HG03196 (cell line): Measurements from ENCODE around the gene PARP3.

Source experiments
- ATAC-seq: cut with Tn5 transposase; IDR thresholded peaks from one replicate; pipeline ENCODE4 v1.9.1; 2021; ENCODE audit not compliant: unreplicated experiment

PARP3 gene

GRCh38 chr3:51966016-51966415, 23.9 kb downstream of the PARP3 start:
- no peak for ATAC-seq

- no peak for ATAC-seq
These were observed 24.3 kb downstream of the PARP3 start for GRCh38 chr3:51966486-51966885.

- ATAC-seq, result no peak
These were observed 24.8 kb downstream of the PARP3 start for GRCh38 chr3:51966922-51967383.

GRCh38 chr3:51967384-51968169, 25.4 kb downstream of the PARP3 start, which contains the start of gene PCBP4:
TSS of gene PCBP4 (minus strand) at chr3:51967454. CDS start at chr3:51961240, 6,214 bp downstream.
- ATAC-seq, result no peak

- no peak for ATAC-seq
These were observed 26.1 kb downstream of the PARP3 start for GRCh38 chr3:51968170-51968775.

- ATAC-seq, result no peak
These were observed 26.9 kb downstream of the PARP3 start for GRCh38 chr3:51968883-51969678.

- ATAC-seq, result no peak
These were observed 27.7 kb downstream of the PARP3 start for GRCh38 chr3:51969841-51970240.

- no peak for ATAC-seq
These were observed 28.6 kb downstream of the PARP3 start for GRCh38 chr3:51970606-51971300.

- no peak for ATAC-seq
These were observed 29.2 kb downstream of the PARP3 start for GRCh38 chr3:51971350-51971749.

- ATAC-seq, result no peak
These were observed 32.3 kb downstream of the PARP3 start for GRCh38 chr3:51974277-51974962.

- ATAC-seq, result no peak
These were observed 33.0 kb downstream of the PARP3 start, which contains the start of gene ABHD14A for GRCh38 chr3:51974963-51975851. TSS of gene ABHD14A (plus strand) at chr3:51975064. CDS start at chr3:51975136, 72 bp downstream.

GRCh38 chr3:51975852-51976549, 33.8 kb downstream of the PARP3 start:
- ATAC-seq, result no peak

GRCh38 chr3:51977446-51978142, 35.4 kb downstream of the PARP3 start:
- ATAC-seq, result no peak

- ATAC-seq, result no peak
These were observed 36.0 kb downstream of the PARP3 start for GRCh38 chr3:51978143-51978502.

GRCh38 chr3:51980253-51980652, 38.1 kb downstream of the PARP3 start:
- ATAC-seq, result no peak

- ATAC-seq, result peak; percentile 48
These were observed 40.2 kb downstream of the PARP3 start for GRCh38 chr3:51982352-51982837.

GRCh38 chr3:51982838-51983577, 40.8 kb downstream of the PARP3 start, which contains the start of gene ACY1:
TSS of gene ACY1 (plus strand) at chr3:51983535. CDS start at chr3:51984065, 530 bp downstream.
- peak; percentile 73 for ATAC-seq
